ENCODE results near the gene PAM. TPM values are rescaled to one million over a fixed set of nuclear protein-coding genes. Genes with fewer than 3 reads are reported as not detected.

The PAM gene
- total and polyA plus RNA-seq, 4 donors, result 8.2 to 27.5 (median 13.7) TPM

GRCh38 chr5:102891175-102891574, 136.1 kb downstream of the PAM start:
- Histone ChIP-seq H3K4me3 (ENCODE audit: low read depth in 1 of 3, low read length in 3 of 3) (no peak overlapping the region), H3K9ac (ENCODE audit: low read depth in 1 of 2, low read length in 2 of 2) (no peak overlapping the region), H3K9me3 (ENCODE audit: control insufficient read depth in 4 of 4, low read length in 3 of 4) (no peaks in the 10 kb centered on the region), H3K27me3 (ENCODE audit: control insufficient read depth in 4 of 4, insufficient read depth in 4 of 4, low read length in 3 of 4) (no peaks in the 10 kb centered on the region), H3K4me1 (ENCODE audit: control insufficient read depth in 4 of 4, insufficient read depth in 4 of 4, low read length in 3 of 4) (no peaks in the 10 kb centered on the region), H3K36me3 (ENCODE audit: control insufficient read depth in 4 of 4, insufficient read depth in 3 of 4, low read depth in 1 of 4, low read length in 3 of 4) (peaks cover 0 to 1% (median 0%) of the 10 kb centered on the region in 4 donors), H3K27ac (ENCODE audit: low read depth in 1 of 2, low read length in 2 of 2) (no peak overlapping the region)
- 78% methylated on average over 3 of the region's 3 CpGs for WGBS
- no peak for DNase-seq (ENCODE audit: low spot score)
- TF ChIP-seq FOXA1 (IDR thresholded peaks at IDR 0.05), result no peak
- no peak for TF ChIP-seq RXRA (IDR thresholded peaks at IDR 0.05)
- TF ChIP-seq EGR1 (IDR thresholded peaks at IDR 0.05; ENCODE audit: low read depth in 2 of 2), result no peak
- TF ChIP-seq TAF1 (conservative IDR thresholded peaks at IDR 0.05), result no peak
- no peak for TF ChIP-seq ZBTB33 (IDR thresholded peaks at IDR 0.05)
- no peak for TF ChIP-seq SP1 (IDR thresholded peaks at IDR 0.05)
- no peak for TF ChIP-seq REST (IDR thresholded peaks at IDR 0.05)
- TF ChIP-seq HNF4G (IDR thresholded peaks at IDR 0.05), result no peak
- no peak for TF ChIP-seq YY1 (IDR thresholded peaks at IDR 0.05)

GRCh38 chr5:102893942-102894341, 138.8 kb downstream of the PAM start:
- 92% methylated on average over 3 of the region's 3 CpGs for WGBS
- H3K9me3 ChIP-seq (ENCODE audit: control insufficient read depth in 4 of 4, low read length in 3 of 4), result no peaks in the 10 kb centered on the region
- no peak overlapping the region for H3K27ac ChIP-seq (ENCODE audit: low read depth in 1 of 2, low read length in 2 of 2)
- no peak overlapping the region for H3K9ac ChIP-seq (ENCODE audit: low read depth in 1 of 2, low read length in 2 of 2)
- TF ChIP-seq EGR1 (IDR thresholded peaks at IDR 0.05; ENCODE audit: low read depth in 2 of 2) (no peak), ATF3 (IDR thresholded peaks at IDR 0.05) (no peak), NR2F2 (IDR thresholded peaks at IDR 0.05) (no peak), HNF4A (conservative IDR thresholded peaks at IDR 0.05) (no peak), YY1 (IDR thresholded peaks at IDR 0.05) (no peak), REST (IDR thresholded peaks at IDR 0.05) (no peak), MAX (IDR thresholded peaks at IDR 0.05) (no peak), HNF4G (IDR thresholded peaks at IDR 0.05) (no peak), RAD21 (IDR thresholded peaks at IDR 0.05) (no peak)
- DNase-seq (ENCODE audit: low spot score), result no peak
- H3K4me3 ChIP-seq (ENCODE audit: low read depth in 1 of 3, low read length in 3 of 3), result no peak overlapping the region
- no peaks in the 10 kb centered on the region for H3K27me3 ChIP-seq (ENCODE audit: control insufficient read depth in 4 of 4, insufficient read depth in 4 of 4, low read length in 3 of 4)
- peaks cover 0 to 1% (median 0%) of the 10 kb centered on the region in 4 donors for H3K36me3 ChIP-seq (ENCODE audit: control insufficient read depth in 4 of 4, insufficient read depth in 3 of 4, low read depth in 1 of 4, low read length in 3 of 4)
- no peaks in the 10 kb centered on the region for H3K4me1 ChIP-seq (ENCODE audit: control insufficient read depth in 4 of 4, insufficient read depth in 4 of 4, low read length in 3 of 4)
